ENCODE measurements around the gene JHY. TPM values are rescaled to one million over a fixed set of nuclear protein-coding genes. Genes with fewer than 3 reads are reported as not detected.

The JHY gene
- total RNA-seq, 1 experiment from 2014 or later: 3.0 TPM

DNA sequence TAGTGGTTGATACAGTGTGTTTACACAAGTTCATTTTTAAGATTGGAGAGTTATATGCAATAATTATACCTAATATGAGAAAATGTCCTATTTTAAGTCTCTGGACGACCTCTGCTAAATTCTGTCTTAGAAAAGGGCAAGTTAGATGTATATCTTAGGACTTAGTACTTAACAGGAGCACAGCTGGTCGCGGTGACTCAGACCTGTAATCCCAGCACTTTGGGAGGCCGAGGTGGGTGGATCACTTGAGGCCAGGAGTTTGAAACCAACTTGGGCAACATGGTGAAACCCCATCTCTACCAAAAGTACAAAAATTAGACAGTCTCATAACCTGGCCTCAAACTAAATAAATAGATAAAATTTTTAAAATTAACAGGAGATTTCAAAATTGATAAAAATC is 71.9 kb downstream of the JHY start:
- H3K4me1 Mint-ChIP-seq (ENCODE audit: insufficient read depth, unreplicated experiment): no peaks in the 10 kb centered on the region
- no TSS peak for BruUV-seq (replicated peaks)
- H3K36me3 Mint-ChIP-seq (ENCODE audit: insufficient read depth, unreplicated experiment): no peaks in the 10 kb centered on the region
- ChIA-PET CTCF (interaction anchor here (0.9 kb wide), 1 partner anchor 68 kb away, joined by 3 read pairs; no protein-coding TSS in a partner anchor), POLR2A (interaction anchor here (0.6 to 1.4 kb wide), 2 partner anchors 10 to 17 kb away, joined by 4 read pairs; no protein-coding TSS in a partner anchor)
- intact Hi-C loops (cut with micrococcal nuclease): no loop called here
- no peak overlapping the region for H3K27ac Mint-ChIP-seq (ENCODE audit: low read depth, unreplicated experiment)
- peaks cover 31% of the 10 kb centered on the region for H3K27me3 Mint-ChIP-seq (ENCODE audit: insufficient read depth, unreplicated experiment)
- H3K9me3 Mint-ChIP-seq (ENCODE audit: unreplicated experiment): no peaks in the 10 kb centered on the region
- no peak for DNase-seq (ENCODE audit: unreplicated experiment)
- TF ChIP-seq, protein P1, sequence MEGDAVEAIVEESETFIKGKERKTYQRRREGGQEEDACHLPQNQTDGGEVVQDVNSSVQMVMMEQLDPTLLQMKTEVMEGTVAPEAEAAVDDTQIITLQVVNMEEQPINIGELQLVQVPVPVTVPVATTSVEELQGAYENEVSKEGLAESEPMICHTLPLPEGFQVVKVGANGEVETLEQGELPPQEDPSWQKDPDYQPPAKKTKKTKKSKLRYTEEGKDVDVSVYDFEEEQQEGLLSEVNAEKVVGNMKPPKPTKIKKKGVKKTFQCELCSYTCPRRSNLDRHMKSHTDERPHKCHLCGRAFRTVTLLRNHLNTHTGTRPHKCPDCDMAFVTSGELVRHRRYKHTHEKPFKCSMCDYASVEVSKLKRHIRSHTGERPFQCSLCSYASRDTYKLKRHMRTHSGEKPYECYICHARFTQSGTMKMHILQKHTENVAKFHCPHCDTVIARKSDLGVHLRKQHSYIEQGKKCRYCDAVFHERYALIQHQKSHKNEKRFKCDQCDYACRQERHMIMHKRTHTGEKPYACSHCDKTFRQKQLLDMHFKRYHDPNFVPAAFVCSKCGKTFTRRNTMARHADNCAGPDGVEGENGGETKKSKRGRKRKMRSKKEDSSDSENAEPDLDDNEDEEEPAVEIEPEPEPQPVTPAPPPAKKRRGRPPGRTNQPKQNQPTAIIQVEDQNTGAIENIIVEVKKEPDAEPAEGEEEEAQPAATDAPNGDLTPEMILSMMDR (IDR thresholded peaks at IDR 0.05; ENCODE audit: unreplicated experiment): no peak
- no peak overlapping the region for H3K4me3 Mint-ChIP-seq (ENCODE audit: unreplicated experiment)

DNA sequence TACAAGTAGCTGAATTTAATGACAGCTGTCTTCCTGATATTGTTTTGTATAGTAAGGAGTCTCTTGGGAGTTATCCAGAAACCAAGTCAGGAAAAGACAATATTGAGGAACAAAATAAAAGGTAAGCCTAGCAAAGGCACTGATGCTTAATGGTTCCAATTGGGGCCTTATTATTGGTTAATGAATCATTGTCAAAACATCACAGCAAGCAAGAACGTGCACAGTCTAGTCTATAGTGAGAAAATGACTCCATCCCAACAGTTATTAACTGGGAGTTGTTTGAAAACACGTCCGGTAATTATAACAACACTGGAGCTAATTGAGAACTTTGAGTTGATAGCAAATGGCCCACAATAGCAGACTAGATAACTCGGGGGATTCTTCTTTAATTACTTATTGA is 81.4 kb downstream of the JHY start:
- Mint-ChIP-seq H3K36me3 (ENCODE audit: insufficient read depth, unreplicated experiment) (no peaks in the 10 kb centered on the region), H3K27ac (ENCODE audit: low read depth, unreplicated experiment) (no peak overlapping the region), H3K9me3 (ENCODE audit: unreplicated experiment) (peaks cover 8% of the 10 kb centered on the region), H3K4me1 (ENCODE audit: insufficient read depth, unreplicated experiment) (no peaks in the 10 kb centered on the region), H3K4me3 (ENCODE audit: unreplicated experiment) (no peak overlapping the region), H3K27me3 (ENCODE audit: insufficient read depth, unreplicated experiment) (peaks cover 46% of the 10 kb centered on the region)
- no TSS peak for BruUV-seq (replicated peaks)
- DNase-seq (ENCODE audit: unreplicated experiment): no peak
- POLR2A ChIA-PET: interaction anchor here (0.6 to 0.9 kb wide), 2 partner anchors 10 to 362 kb away, joined by 3 to 4 read pairs; no protein-coding TSS in a partner anchor
- CTCF ChIA-PET: interaction anchor here (0.6 to 0.9 kb wide), 2 partner anchors 38 to 154 kb away, joined by 3 to 5 read pairs; no protein-coding TSS in a partner anchor
- TF ChIP-seq, protein P1 (IDR thresholded peaks at IDR 0.05; ENCODE audit: unreplicated experiment): no peak
- intact Hi-C loops (cut with micrococcal nuclease): no loop called here

GRCh38 chr11:122976061-122976733 is 93.6 kb downstream of the JHY start:
- Mint-ChIP-seq H3K36me3 (ENCODE audit: insufficient read depth, unreplicated experiment) (no peaks in the 10 kb centered on the region), H3K4me1 (ENCODE audit: insufficient read depth, unreplicated experiment) (no peaks in the 10 kb centered on the region), H3K27me3 (ENCODE audit: insufficient read depth, unreplicated experiment) (peaks cover 97% of the 10 kb centered on the region), H3K4me3 (ENCODE audit: unreplicated experiment) (no peak overlapping the region), H3K9me3 (ENCODE audit: unreplicated experiment) (no peaks in the 10 kb centered on the region), H3K27ac (ENCODE audit: low read depth, unreplicated experiment) (no peak overlapping the region)
- no TSS peak for BruUV-seq (replicated peaks)
- no peak for DNase-seq (ENCODE audit: unreplicated experiment)
- TF ChIP-seq, protein P1 (IDR thresholded peaks at IDR 0.05; ENCODE audit: unreplicated experiment): no peak
- intact Hi-C loops (cut with micrococcal nuclease): no loop called here
- CTCF ChIA-PET: no interaction called here
- POLR2A ChIA-PET: interaction anchor here (1.3 kb wide), 1 partner anchor 11 kb away, joined by 3 read pairs; no protein-coding TSS in a partner anchor

DNA sequence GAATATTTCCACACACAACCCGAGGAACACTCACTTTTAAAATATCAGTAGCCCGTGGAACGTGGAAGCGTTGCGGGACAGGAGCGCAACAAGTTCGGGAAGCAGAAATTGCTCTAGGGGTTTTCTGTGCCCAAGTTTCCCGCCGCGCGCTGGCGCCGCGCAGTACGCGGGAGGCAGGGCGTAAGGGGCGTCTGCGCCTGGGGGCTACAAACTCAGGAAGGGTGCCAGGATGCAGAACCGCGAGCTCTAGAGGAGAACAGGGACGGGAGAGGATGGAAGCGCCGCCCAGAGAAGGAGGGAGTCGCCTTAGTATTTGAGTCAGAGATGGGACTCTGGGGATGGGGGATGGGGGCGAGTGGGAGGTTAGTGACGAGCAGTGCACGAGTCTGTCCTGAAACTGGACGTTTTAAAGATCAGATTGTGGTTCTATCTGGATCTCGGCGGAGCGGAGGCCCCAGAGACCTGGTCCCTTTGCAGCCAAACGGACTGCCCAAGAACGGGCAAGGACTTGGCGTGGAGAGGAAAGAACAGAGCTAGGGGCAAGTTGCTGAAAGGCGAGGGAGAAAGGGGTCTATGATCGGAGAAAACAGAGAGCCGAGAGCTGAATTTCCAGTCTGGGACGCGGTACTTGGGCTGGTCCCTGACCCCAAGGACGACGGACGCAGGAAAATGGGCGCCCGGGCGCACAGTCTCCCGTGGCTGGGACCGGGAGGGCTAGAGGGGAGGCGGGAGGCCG is 94.3 kb downstream of the JHY start:
- no peak overlapping the region for H3K27ac Mint-ChIP-seq (ENCODE audit: low read depth, unreplicated experiment)
- no peaks in the 10 kb centered on the region for H3K4me1 Mint-ChIP-seq (ENCODE audit: insufficient read depth, unreplicated experiment)
- no peaks in the 10 kb centered on the region for H3K36me3 Mint-ChIP-seq (ENCODE audit: insufficient read depth, unreplicated experiment)
- TF ChIP-seq, protein P1 (IDR thresholded peaks at IDR 0.05; ENCODE audit: unreplicated experiment): no peak
- H3K27me3 Mint-ChIP-seq (ENCODE audit: insufficient read depth, unreplicated experiment): peaks cover 99% of the 10 kb centered on the region
- no peak for DNase-seq (ENCODE audit: unreplicated experiment)
- ChIA-PET CTCF (interaction anchor here (0.6 kb wide), 1 partner anchor 28 kb away, joined by 3 read pairs; no protein-coding TSS in a partner anchor), POLR2A (interaction anchor here (1.3 kb wide), 1 partner anchor 12 kb away, joined by 3 read pairs; no protein-coding TSS in a partner anchor)
- no peak overlapping the region for H3K4me3 Mint-ChIP-seq (ENCODE audit: unreplicated experiment)
- BruUV-seq (replicated peaks): no TSS peak
- intact Hi-C loops (cut with micrococcal nuclease): no loop called here
- no peaks in the 10 kb centered on the region for H3K9me3 Mint-ChIP-seq (ENCODE audit: unreplicated experiment)

Data from MCF 10A (cell line).